ENCODE data around the gene PSMB8.

The PSMB8 gene

DNA sequence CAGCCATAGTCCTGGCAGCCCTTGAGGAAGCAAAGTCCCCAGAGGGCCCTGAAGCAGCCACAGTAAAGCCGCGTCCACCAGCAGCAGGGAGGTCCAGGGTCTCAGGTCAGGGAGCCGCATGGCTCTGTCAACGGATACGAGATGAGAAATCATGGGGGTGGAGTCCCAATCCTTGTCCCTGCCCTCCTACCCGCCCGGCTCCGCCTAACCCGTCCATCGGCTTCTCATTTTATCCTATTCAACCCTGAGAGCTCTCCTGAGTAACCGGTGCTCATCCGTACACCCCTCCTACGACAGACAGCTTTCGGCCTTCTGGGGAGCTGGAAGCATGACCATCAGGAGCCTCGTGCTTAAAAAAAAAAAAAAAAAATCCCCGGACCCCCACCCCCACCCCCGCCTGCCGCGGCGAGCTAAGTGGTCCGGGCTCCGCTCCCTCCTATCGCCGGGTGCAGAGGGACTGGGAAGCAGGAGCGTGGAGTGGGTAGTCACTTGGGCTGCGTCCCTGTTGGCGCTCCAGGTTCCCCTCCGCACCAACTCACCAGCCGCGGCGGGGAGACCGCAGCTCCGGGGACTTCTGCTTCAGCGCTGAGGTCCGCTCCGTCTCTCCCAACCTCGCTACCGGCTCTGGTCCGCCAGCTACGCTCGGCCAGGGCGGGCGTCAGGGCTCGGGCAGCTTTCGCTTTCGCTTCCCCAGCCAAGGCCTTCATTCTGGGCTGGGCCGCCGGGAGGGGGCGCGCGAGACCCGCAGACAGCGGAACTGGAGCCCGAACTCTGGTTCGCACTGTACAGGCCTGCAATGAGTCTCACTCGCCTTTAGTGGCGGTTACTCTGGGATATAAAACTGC, 5.5 kb downstream of the PSMB8 start, which contains the start of gene TAP2:
TAP2 (minus strand) TSS at position 626 of the 845 bp plus-strand sequence; CDS start at position 120, 506 bp downstream.
- TF ChIP-seq, protein P1, sequence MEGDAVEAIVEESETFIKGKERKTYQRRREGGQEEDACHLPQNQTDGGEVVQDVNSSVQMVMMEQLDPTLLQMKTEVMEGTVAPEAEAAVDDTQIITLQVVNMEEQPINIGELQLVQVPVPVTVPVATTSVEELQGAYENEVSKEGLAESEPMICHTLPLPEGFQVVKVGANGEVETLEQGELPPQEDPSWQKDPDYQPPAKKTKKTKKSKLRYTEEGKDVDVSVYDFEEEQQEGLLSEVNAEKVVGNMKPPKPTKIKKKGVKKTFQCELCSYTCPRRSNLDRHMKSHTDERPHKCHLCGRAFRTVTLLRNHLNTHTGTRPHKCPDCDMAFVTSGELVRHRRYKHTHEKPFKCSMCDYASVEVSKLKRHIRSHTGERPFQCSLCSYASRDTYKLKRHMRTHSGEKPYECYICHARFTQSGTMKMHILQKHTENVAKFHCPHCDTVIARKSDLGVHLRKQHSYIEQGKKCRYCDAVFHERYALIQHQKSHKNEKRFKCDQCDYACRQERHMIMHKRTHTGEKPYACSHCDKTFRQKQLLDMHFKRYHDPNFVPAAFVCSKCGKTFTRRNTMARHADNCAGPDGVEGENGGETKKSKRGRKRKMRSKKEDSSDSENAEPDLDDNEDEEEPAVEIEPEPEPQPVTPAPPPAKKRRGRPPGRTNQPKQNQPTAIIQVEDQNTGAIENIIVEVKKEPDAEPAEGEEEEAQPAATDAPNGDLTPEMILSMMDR (IDR thresholded peaks at IDR 0.05; ENCODE audit: low read depth, low read length, missing control alignments): peak; percentile 96
- in situ Hi-C loops (cut with HindIII; ENCODE audit: low sequenced_read_pairs): no loop called here
- DNase-seq (ENCODE audit: low read depth): peak; percentile 81
- peak within 1 kb of the TSS; percentile 69 for H3K4me3 ChIP-seq (ENCODE audit: low read depth, low read length)

DNA sequence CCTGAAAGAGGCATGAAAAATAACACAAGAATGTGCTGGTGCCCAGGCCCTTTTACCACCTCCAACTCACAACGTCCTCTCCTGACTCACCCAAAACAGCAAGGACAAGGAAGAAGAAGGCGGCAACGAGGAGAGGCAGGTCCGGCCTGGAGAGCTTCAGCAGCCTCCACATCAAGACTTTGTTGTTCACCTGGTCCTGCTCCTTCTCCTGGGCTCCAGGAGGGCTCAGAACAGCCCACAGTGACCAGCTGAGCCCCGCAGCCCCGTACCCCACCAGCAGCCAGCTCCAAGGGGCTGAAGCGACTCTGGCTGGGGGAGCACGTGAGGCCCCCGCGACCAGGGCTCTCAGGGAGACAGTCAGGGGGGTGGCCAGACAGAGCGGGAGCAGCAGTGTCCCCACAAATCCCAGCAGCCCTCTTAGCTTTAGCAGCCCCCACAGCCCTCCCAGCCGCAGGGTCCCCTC, 6.2 kb downstream of the PSMB8 start:
- no peak for DNase-seq (ENCODE audit: low read depth)
- in situ Hi-C loops (cut with HindIII; ENCODE audit: low sequenced_read_pairs): no loop called here
- TF ChIP-seq, protein P1 (IDR thresholded peaks at IDR 0.05; ENCODE audit: low read depth, low read length, missing control alignments): no peak
- H3K4me3 ChIP-seq (ENCODE audit: low read depth, low read length): peak overlapping the region; percentile 69

DNA sequence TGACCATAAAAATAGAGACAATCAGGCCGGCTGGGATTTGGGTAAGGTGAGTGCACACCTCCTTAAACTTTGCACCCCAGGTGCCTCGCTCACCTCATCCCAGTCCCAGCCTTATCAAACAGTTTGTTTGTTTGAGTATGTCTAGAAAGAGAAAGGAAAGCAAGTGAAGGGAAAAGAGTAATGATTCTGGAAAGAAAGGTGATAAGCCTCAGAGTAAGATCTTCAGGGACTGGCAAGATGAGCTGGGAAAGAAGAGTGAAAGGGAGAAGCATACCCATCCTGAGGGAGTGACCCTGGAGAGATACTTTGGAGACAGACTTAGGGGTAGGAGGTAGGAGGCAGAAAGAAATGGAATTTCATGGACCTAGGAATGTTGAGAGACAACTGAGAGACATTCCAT, 7.0 kb downstream of the PSMB8 start:
- no peak overlapping the region for H3K4me3 ChIP-seq (ENCODE audit: low read depth, low read length)
- in situ Hi-C loops (cut with HindIII; ENCODE audit: low sequenced_read_pairs): no loop called here
- DNase-seq (ENCODE audit: low read depth): no peak
- TF ChIP-seq, protein P1 (IDR thresholded peaks at IDR 0.05; ENCODE audit: low read depth, low read length, missing control alignments): no peak

DNA sequence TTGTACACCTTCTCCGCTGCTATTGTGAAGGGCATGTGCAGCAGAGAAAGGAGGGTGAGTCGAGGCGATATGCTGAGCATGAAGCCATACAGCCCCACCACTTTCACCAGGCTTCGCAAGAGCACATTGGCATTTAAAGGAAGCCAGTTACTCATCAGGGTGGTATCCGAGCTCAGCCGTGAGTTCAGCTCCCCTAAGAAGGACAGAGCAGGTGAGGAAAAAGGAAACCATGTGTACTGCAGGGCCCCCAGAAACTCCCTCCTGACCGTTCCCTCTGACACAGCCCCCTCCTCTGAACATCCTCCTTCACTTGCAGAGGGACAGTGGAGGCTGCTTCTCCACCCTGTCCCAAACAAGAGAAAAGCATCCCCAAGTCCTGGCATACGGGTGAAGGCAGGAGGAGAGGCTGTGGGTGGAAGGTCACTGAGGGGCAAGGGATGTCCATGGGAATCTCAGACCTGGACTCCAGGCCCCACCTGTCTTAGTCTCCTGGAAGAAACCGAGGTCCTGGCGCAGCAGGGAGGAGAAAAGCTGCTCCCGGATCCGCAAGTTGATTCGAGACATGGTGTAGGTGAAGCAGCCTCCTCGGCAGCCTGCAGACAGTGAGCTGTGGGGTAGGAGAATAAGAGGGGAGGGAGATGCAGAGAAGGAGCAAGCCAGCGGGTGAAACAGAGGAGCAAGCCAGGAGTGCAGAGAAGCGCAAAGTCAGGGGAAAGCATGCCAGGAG, 8.5 kb downstream of the PSMB8 start:
- DNase-seq (ENCODE audit: low read depth): no peak
- in situ Hi-C loops (cut with HindIII; ENCODE audit: low sequenced_read_pairs): no loop called here
- no peak overlapping the region for H3K4me3 ChIP-seq (ENCODE audit: low read depth, low read length)
- TF ChIP-seq, protein P1 (IDR thresholded peaks at IDR 0.05; ENCODE audit: low read depth, low read length, missing control alignments): no peak

DNA sequence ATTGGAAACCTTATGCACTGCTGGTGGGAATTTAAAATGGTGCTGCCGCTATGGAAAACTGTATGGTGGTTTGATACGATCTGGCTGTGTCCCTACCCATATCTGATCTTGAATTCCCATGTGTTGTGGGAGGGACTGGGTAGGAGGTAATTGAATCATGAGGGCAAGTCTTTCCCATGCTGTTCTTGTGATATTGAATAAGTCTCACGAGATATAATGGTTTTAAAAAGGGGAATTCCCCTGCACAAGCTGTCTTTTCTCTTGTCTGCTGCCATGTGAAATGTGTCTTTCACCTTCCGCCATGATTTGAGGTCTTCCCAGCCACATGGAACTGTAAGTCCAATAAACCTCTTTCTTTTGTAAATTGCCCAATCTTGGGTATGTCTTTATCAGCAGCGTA, 10.2 kb downstream of the PSMB8 start:
- no peak for DNase-seq (ENCODE audit: low read depth)
- TF ChIP-seq, protein P1 (IDR thresholded peaks at IDR 0.05; ENCODE audit: low read depth, low read length, missing control alignments): no peak
- no peak overlapping the region for H3K4me3 ChIP-seq (ENCODE audit: low read depth, low read length)
- in situ Hi-C loops (cut with HindIII; ENCODE audit: low sequenced_read_pairs): no loop called here

DNA sequence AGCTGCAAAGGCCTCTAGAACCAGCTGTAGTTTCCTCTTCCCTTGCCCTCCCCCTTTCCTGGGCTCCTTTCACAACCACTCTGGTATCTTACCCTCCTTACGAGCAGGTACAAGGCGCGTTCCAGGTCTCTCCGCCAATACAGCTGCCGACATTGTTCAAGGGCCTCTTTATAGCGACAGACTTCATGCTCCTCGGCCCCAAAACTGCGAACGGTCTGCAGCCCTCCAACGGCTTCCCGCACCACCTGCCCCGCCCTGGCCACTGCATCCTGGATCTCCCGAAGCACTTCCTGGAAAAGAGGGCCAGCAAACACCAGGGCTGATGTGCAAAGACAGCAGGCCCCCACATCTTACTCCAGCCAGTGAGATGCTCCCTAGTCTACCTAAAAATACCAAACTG, 11.3 kb downstream of the PSMB8 start:
- in situ Hi-C loops (cut with HindIII; ENCODE audit: low sequenced_read_pairs): no loop called here
- TF ChIP-seq, protein P1 (IDR thresholded peaks at IDR 0.05; ENCODE audit: low read depth, low read length, missing control alignments): no peak
- DNase-seq (ENCODE audit: low read depth): no peak
- no peak overlapping the region for H3K4me3 ChIP-seq (ENCODE audit: low read depth, low read length)
